AG09319 (cell line): ENCODE measurements around the gene SPNS3.

Experiments
- DNase-seq: peaks from one replicate; pipeline ENCODE4 v3.0.0-alpha.2; 2010; ENCODE audit warnings: low read depth; ENCODE audit errors: extremely low read depth
- CTCF ChIP-seq: IDR thresholded peaks from 2 replicates; pipeline ENCODE4 v1.5.1; 2011; ENCODE audit warnings: low read depth, mild to moderate bottlenecking, inconsistent platforms, low read length, moderate library complexity

Gene SPNS3

GRCh38 chr17:4433515-4434031 is at the start of gene SPNS3:
SPNS3 (plus strand) TSS chr17:4433940; CDS start chr17:4433968, 28 bp downstream.
- no peak for DNase-seq
- no peak for TF ChIP-seq CTCF

- no peak for DNase-seq
- TF ChIP-seq CTCF = no peak
Measured at GRCh38 chr17:4386406-4386805, 47.3 kb upstream of the SPNS3 start.

- no peak for TF ChIP-seq CTCF
- no peak for DNase-seq
Measured at GRCh38 chr17:4387137-4387536, 46.6 kb upstream of the SPNS3 start.

- DNase-seq = no peak
- no peak for TF ChIP-seq CTCF
Measured at GRCh38 chr17:4389079-4389478, 44.7 kb upstream of the SPNS3 start.

GRCh38 chr17:4393806-4394205 is 39.9 kb upstream of the SPNS3 start:
- no peak for TF ChIP-seq CTCF
- DNase-seq = no peak

- no peak for TF ChIP-seq CTCF
- DNase-seq = no peak
Measured at GRCh38 chr17:4394208-4395110, 39.3 kb upstream of the SPNS3 start.

GRCh38 chr17:4395111-4395478 is 38.6 kb upstream of the SPNS3 start:
- no peak for TF ChIP-seq CTCF
- DNase-seq = no peak
